ENCODE measurements around the gene PAQR7. TPM values are rescaled to one million over a fixed set of nuclear protein-coding genes. Genes with fewer than 3 reads are reported as not detected.

The PAQR7 gene
- total RNA-seq, 1 donor from 2014 or later: 18.7 TPM

- H3K27me3 Mint-ChIP-seq (ENCODE audit: unreplicated experiment): peaks cover 13% of the 10 kb centered on the region
- H3K27ac Mint-ChIP-seq (ENCODE audit: unreplicated experiment): peak overlapping the region; percentile 57
- H3K4me1 Mint-ChIP-seq (ENCODE audit: unreplicated experiment): peaks cover 25% of the 10 kb centered on the region
- TF ChIP-seq, protein P1, sequence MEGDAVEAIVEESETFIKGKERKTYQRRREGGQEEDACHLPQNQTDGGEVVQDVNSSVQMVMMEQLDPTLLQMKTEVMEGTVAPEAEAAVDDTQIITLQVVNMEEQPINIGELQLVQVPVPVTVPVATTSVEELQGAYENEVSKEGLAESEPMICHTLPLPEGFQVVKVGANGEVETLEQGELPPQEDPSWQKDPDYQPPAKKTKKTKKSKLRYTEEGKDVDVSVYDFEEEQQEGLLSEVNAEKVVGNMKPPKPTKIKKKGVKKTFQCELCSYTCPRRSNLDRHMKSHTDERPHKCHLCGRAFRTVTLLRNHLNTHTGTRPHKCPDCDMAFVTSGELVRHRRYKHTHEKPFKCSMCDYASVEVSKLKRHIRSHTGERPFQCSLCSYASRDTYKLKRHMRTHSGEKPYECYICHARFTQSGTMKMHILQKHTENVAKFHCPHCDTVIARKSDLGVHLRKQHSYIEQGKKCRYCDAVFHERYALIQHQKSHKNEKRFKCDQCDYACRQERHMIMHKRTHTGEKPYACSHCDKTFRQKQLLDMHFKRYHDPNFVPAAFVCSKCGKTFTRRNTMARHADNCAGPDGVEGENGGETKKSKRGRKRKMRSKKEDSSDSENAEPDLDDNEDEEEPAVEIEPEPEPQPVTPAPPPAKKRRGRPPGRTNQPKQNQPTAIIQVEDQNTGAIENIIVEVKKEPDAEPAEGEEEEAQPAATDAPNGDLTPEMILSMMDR (IDR thresholded peaks at IDR 0.05; ENCODE audit: unreplicated experiment): no peak
- peaks cover 18% of the 10 kb centered on the region for H3K36me3 Mint-ChIP-seq (ENCODE audit: low read depth, unreplicated experiment)
- H3K4me3 Mint-ChIP-seq (ENCODE audit: unreplicated experiment): peak overlapping the region; percentile 88
- no peaks in the 10 kb centered on the region for H3K9me3 Mint-ChIP-seq (ENCODE audit: unreplicated experiment)
- DNase-seq (ENCODE audit: low spot score): no peak
Measured at GRCh38 chr1:25906644-25907300, 31.3 kb upstream of the PAQR7 start.

- peak; percentile 94 for DNase-seq (ENCODE audit: low spot score)
- H3K4me1 Mint-ChIP-seq (ENCODE audit: unreplicated experiment): peaks cover 32% of the 10 kb centered on the region
- peaks cover 13% of the 10 kb centered on the region for H3K27me3 Mint-ChIP-seq (ENCODE audit: unreplicated experiment)
- TF ChIP-seq, protein P1 (IDR thresholded peaks at IDR 0.05; ENCODE audit: unreplicated experiment): no peak
- H3K9me3 Mint-ChIP-seq (ENCODE audit: unreplicated experiment): no peaks in the 10 kb centered on the region
- H3K4me3 Mint-ChIP-seq (ENCODE audit: unreplicated experiment): peak within 1 kb of the TSS; percentile 97
- H3K36me3 Mint-ChIP-seq (ENCODE audit: low read depth, unreplicated experiment): peaks cover 24% of the 10 kb centered on the region
- H3K27ac Mint-ChIP-seq (ENCODE audit: unreplicated experiment): peak within 1 kb of the TSS; percentile 94
Measured at GRCh38 chr1:25905680-25906643, 30.5 kb upstream of the PAQR7 start, which contains the start of gene STMN1. STMN1 (minus strand) TSS chr1:25906419; CDS start chr1:25904676, 1,743 bp downstream.

GRCh38 chr1:25904943-25905679, 29.6 kb upstream of the PAQR7 start:
- Mint-ChIP-seq H3K36me3 (ENCODE audit: low read depth, unreplicated experiment) (peaks cover 33% of the 10 kb centered on the region), H3K9me3 (ENCODE audit: unreplicated experiment) (no peaks in the 10 kb centered on the region), H3K27me3 (ENCODE audit: unreplicated experiment) (peaks cover 13% of the 10 kb centered on the region), H3K4me3 (ENCODE audit: unreplicated experiment) (peak overlapping the region; percentile 97), H3K27ac (ENCODE audit: unreplicated experiment) (peak overlapping the region; percentile 94), H3K4me1 (ENCODE audit: unreplicated experiment) (peaks cover 38% of the 10 kb centered on the region)
- DNase-seq (ENCODE audit: low spot score): peak; percentile 99
- TF ChIP-seq, protein P1 (IDR thresholded peaks at IDR 0.05; ENCODE audit: unreplicated experiment): no peak

- peaks cover 38% of the 10 kb centered on the region for H3K36me3 Mint-ChIP-seq (ENCODE audit: low read depth, unreplicated experiment)
- peak overlapping the region; percentile 97 for H3K4me3 Mint-ChIP-seq (ENCODE audit: unreplicated experiment)
- peaks cover 42% of the 10 kb centered on the region for H3K4me1 Mint-ChIP-seq (ENCODE audit: unreplicated experiment)
- H3K27me3 Mint-ChIP-seq (ENCODE audit: unreplicated experiment): peaks cover 13% of the 10 kb centered on the region
- no peak for DNase-seq (ENCODE audit: low spot score)
- peak overlapping the region; percentile 94 for H3K27ac Mint-ChIP-seq (ENCODE audit: unreplicated experiment)
- no peaks in the 10 kb centered on the region for H3K9me3 Mint-ChIP-seq (ENCODE audit: unreplicated experiment)
- TF ChIP-seq, protein P1 (IDR thresholded peaks at IDR 0.05; ENCODE audit: unreplicated experiment): no peak
Measured at GRCh38 chr1:25903986-25904385, 28.5 kb upstream of the PAQR7 start.
